AG04449 (cell line): Measurements from ENCODE around the gene ZNF217.

Source experiments
- CTCF ChIA-PET: fragments of 350-600 bp; formaldehyde crosslinking; extraction: SDS; loops from one replicate; lab custom pipeline; 2021; ENCODE audit warnings: antibody characterized with exemption; lab: Yijun Ruan, JAX
- POLR2A ChIA-PET: fragments of 400-600, 350-600 bp; formaldehyde crosslinking; extraction: SDS; loops from one replicate; lab custom pipeline; 2020; ENCODE audit warnings: antibody characterized with exemption, inconsistent platforms; lab: Yijun Ruan, JAX
- DNase-seq: peaks from one replicate; pipeline ENCODE4 v3.0.0-alpha.2; 2010; ENCODE audit warnings: low read depth, low spot score
- H3K4me3 ChIP-seq: 2 replicates; pipeline ENCODE4 v1.5.1; 2011; ENCODE audit warnings: low read depth, mild to moderate bottlenecking, control low read depth, low read length
- CTCF ChIP-seq: IDR thresholded peaks from one replicate; pipeline ENCODE4 v1.5.1; 2011; ENCODE audit warnings: mild to moderate bottlenecking, moderate library complexity, low read length, control low read depth, inconsistent platforms; ENCODE audit not compliant: insufficient read depth; ENCODE audit errors: missing control alignments

ZNF217 gene

GRCh38 chr20:53574819-53575218 is 18.8 kb downstream of the ZNF217 start:
- no peak for TF ChIP-seq CTCF
- ChIA-PET CTCF (interaction anchor here (0.9 to 9.0 kb wide), 5 partner anchors 26 to 365 kb away, joined by 3 to 128 read pairs (median 4); no protein-coding TSS in a partner anchor), POLR2A (interaction anchor here (0.7 kb wide), 1 partner anchor 359 kb away, joined by 3 read pairs; no protein-coding TSS in a partner anchor)
- no peak overlapping the region for H3K4me3 ChIP-seq
- DNase-seq: no peak

DNA sequence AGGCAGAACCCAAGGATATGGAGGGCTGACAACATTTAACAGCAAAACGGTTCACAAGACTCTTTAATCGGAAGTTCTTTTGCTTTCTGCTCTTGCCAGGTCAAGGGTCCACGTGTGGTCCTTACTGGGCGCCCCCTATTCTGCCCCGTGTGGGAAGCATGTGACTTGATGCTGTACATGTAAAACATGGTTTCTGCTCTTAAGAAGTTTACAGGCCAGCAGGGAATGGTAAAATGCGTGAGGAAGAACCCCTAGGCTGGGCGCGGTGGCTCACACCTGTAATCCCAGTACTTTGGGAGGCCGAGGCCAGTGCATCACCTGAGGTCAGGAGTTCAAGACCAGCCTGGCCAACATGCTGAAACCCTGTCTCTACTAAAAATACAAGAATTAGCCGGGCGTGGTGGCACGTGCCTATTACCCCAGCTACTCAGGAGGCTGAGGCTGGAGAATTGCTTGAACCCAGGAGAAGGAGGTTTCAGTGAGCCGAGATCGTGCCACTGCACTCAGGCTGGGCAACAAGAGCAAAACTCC is 19.3 kb downstream of the ZNF217 start:
- CTCF ChIA-PET: no interaction called here
- no peak for DNase-seq
- no peak overlapping the region for H3K4me3 ChIP-seq
- TF ChIP-seq CTCF: no peak
- POLR2A ChIA-PET: no interaction called here

DNA sequence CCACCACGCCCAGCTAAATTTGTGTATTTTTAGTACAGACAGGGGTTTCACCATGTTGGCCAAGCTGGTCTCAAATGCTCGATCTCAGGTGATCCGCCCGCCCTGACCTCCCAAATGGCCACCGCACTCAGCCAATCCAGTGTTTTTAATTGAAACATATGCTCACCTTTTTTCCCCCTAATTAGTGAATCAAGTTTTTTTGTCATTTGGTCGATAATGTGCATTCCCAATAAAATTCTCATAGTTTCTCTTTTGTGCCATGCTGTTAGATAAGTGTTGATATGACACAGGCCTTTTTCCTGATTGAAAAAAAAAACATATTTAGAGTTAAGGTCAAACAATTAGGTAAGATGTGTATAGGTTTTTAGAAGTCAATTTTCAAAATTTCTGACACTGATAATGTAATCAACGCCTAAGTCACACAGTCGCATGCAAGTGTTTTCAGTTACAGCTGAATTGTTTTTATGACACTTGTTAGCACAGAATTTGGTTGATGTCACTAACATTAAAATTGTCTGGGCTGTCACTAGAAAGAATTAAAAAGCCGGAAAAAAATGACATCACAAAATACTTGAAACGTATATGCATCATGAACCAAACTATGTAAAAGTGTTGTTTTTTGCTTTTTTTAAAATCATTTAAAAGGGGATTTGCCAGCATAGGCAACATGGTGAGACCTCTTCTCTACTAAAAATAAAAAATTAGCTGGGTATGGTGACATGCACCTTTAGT is 21.9 kb downstream of the ZNF217 start:
- DNase-seq: no peak
- TF ChIP-seq CTCF: no peak
- no peak overlapping the region for H3K4me3 ChIP-seq
- ChIA-PET CTCF (interaction anchor here (1.0 to 6.0 kb wide), 6 partner anchors 6 to 368 kb away, joined by 3 to 44 read pairs (median 4); no protein-coding TSS in a partner anchor), POLR2A (no interaction called here)

GRCh38 chr20:53570446-53571276 is 23.0 kb downstream of the ZNF217 start:
- ChIA-PET POLR2A (no interaction called here), CTCF (interaction anchor here (0.6 to 6.0 kb wide), 9 partner anchors 7 to 1259 kb away, joined by 3 to 44 read pairs (median 7); no protein-coding TSS in a partner anchor)
- no peak for TF ChIP-seq CTCF
- DNase-seq: no peak
- H3K4me3 ChIP-seq: no peak overlapping the region

- TF ChIP-seq CTCF: no peak
- DNase-seq: no peak
- POLR2A ChIA-PET: no interaction called here
- no peak overlapping the region for H3K4me3 ChIP-seq
- CTCF ChIA-PET: interaction anchor here (0.6 to 6.0 kb wide), 7 partner anchors 8 to 1258 kb away, joined by 3 to 44 read pairs (median 7); no protein-coding TSS in a partner anchor
Measured at GRCh38 chr20:53569606-53570307, 23.9 kb downstream of the ZNF217 start.
